NCI-H526 (cell line): ENCODE data around the gene ENPEP.
"Not testable (repeated sequence)": the region's sequence is repeated elsewhere in the genome, so short reads cannot be mapped to it uniquely, and the experiment has no call there.

Experiments used
- DNase-seq, 2 experiments: peaks; one replicate each; lab custom pipeline; 2025; lab: John Stamatoyannopoulos, UW

ENPEP gene

GRCh38 chr4:110516106-110516922, 40.4 kb downstream of the ENPEP start:
- DNase-seq, result peak; percentile 62 to 90

- peak in 1 of 2 experiments; percentile 29 for DNase-seq
Observed at GRCh38 chr4:110518889-110519490, 43.0 kb downstream of the ENPEP start.

- no peak for DNase-seq
Observed at GRCh38 chr4:110520886-110521285, 44.9 kb downstream of the ENPEP start.

DNA sequence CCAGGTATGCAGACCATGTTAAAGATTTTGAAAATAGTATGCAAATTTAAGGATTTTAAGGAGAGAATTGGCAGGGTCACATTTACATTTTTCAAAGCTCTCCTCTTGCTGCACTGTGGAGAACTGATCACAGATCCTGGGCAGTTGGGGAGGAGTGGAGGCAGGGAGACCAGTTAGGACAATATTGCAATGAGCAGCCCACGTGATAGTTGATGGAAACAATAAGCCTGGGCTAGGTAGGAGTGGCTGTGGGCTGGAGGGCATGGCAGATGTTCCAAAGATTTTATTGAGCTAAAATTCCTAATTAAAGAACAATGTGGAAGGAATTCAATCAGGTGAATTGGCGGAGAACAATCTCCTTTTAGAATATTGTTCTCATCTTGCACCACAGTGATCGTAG, 50.6 kb downstream of the ENPEP start:
- DNase-seq, result no peak

DNA sequence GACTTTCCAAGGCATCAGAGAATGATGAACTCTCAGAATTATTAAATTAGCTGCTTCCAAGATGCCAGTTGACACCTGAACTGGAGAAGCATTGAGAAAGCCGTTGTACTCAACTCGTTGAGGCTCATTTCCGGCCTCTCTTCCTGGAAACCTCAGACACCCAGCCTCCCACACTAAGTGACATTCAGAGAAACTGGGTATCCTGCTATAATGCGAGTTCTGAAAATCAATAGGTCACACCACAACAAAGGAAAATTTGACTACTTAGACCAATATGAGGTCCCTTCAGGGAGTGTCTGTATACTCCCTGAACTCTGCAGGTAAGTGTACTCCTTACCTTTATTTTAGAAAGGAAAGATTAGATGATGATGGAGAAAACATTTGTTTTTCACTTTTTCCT, 51.2 kb downstream of the ENPEP start:
- DNase-seq, result no peak

DNA sequence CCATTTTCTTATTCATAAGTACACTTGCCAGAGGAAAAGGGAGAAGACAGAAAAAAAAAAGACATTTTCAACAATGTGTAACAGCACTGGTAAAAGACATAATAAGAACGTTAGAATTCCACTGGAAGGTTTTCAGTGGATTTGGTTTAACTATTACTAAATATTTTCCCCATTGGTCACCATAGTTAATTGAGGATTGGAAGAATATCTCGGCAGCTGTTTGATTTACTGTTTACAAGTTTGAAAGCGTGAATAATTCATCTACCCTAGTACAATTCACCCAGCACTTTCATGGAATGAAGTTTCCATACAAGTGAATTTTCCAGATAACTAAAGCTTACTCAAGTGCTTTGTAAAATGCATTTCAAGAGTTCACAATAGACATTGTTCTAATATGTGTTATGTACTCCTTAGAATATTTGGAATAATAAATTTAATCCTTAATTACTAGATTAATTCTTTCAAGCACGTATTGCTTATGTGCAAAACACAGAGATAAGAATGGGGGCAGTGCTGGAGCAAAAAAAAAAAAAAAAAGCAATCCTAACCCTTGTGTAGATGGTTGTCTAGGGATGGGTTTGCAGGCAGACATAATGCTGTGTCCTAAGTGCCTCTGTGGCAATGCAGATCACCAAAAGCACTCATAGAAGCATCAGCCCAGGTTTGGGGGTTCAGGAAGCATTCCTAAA, 57.1 kb downstream of the ENPEP start:
- no peak for DNase-seq

- no peak for DNase-seq
Observed at GRCh38 chr4:110533590-110533910, 57.6 kb downstream of the ENPEP start.

- no peak for DNase-seq
Observed at GRCh38 chr4:110533940-110534339, 58.0 kb downstream of the ENPEP start.

GRCh38 chr4:110540581-110540980, 64.6 kb downstream of the ENPEP start:
- DNase-seq, result no peak

DNA sequence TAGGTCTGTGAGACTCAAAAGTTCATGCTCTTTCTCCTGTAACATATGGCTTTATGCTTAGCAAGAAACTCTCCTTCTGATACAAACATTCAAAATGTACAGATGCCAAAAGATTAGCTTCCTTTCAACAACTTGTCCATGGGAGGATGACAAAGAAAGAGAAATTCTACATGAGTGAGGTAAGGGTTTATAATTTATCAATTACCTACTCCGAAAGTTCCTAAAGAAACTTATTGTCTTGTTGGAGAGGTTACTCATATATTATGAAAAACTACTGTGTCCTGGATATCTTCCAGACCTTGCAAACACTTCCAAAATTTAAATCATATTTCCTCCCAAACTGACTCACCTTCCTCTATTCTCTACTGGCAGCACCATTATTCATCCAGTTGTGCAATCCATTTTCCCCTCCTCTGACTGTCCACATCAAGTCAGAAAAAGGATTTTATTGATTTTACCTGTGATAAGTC, 65.1 kb downstream of the ENPEP start:
- no peak for DNase-seq

- no peak for DNase-seq
Observed at GRCh38 chr4:110543577-110543976, 67.6 kb downstream of the ENPEP start.

DNA sequence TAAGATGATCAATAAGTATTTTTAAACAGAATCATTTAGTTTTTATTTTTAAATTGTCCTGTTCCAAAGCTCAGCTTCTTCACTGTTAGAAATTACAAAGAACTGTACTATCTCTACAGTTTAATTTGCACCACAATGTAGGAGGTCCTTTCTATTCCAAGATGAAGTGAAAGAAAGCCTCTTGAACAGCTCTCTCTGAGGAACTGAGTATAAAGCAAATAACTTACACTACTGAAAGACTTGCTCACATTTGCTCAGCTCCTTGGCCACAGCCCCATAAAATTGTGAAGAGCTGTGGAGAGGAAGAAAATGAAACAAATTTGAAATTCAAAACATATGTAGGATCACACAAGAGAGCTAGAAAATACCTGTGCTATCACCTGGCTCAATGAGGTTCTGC, 68.6 kb downstream of the ENPEP start:
- DNase-seq, result no peak

DNA sequence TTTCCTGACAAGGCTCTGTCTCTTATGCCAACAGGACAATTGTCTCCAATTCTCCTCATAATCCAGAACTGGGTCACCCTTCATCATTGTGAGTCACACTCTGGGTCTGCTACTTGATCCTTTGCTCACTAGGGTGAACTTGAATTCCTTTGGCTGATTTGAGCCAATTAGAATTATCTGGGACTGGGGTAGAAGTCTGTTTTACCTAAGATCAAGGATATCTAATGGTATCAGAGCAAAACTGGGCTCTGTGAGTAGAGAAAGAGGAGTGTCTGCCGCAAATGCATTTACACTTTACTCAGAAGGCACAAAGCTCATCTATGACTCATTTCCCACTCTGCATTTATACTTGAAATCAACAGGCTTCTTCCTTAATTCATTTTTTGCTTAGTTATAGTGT, 74.3 kb downstream of the ENPEP start:
- DNase-seq, result no peak

DNA sequence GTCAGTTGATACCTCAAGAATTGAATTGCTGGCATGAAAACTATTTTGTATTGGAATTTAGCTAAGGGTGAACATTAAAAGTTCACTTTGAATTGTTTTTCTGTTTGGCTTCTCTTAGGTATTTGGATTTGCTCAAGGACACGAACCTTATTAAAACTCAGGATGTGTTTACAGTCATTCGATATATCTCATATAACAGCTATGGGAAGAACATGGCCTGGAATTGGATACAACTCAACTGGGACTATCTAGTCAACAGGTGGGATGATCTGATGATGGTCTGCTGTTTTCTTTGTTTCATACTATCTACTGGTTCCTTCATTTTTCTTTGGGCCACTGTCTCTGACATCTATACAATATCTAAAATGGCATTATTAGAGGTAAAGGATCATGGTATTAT, 77.2 kb downstream of the ENPEP start:
- DNase-seq, result no peak

DNA sequence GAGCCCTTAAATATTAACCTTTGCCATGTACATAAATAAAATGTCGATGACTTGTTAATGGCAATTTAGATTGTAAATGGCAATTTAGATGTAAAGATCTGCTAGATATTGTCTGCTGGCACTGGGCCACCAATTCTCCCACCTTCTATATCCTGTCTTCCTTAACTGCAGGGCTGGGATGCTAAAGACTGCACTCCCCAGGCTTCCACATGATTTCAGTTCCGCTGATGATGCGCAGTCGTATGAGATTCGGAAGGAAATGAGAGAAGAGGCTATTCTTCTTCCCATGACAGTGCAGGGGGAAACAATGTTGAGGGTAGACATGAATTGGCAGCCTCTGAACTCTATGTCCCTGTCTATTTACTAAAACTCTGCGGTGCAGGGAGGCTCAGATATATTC, 91.3 kb downstream of the ENPEP start:
- no peak for DNase-seq

GRCh38 chr4:110576696-110577095, 100.7 kb downstream of the ENPEP start:
- not testable (repeated sequence) for DNase-seq

- peak; percentile 8 to 39 for DNase-seq
Observed at GRCh38 chr4:110586131-110586850, 110.3 kb downstream of the ENPEP start.

DNA sequence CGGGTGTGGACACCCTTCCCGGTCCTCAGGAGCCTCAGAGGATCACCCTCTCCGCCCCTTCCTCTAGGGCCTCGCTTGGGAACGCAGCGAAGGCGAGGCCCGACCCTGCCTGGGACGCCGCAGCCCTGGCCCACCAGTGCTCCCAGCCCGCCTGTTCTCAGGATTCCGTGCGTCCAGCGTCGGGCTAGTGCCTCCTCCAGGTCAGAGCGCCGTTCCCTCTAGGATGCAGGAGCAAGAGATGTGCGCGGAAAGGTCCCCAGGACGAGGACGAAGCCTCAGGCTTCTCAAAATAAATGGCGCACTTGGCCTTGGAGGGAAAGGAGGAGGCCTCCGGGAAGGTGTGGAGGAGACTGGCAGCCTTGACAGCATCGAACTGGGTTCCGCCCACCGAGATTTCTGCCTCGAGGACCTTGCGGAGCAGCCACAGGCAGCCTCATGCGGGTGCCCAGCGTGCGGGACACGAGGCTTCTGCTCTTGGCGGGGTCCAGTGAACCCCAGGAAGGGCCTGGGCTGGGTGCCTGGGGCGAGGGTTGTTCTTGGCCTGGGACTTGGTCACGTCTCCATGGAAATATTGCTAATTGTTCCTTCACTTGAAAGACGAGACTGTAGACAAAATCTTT, 111.8 kb downstream of the ENPEP start:
- no peak for DNase-seq

GRCh38 chr4:110589297-110589696, 113.3 kb downstream of the ENPEP start:
- no peak for DNase-seq

GRCh38 chr4:110595583-110595982, 119.6 kb downstream of the ENPEP start:
- no peak for DNase-seq

- no peak for DNase-seq
Observed at GRCh38 chr4:110596431-110596830, 120.5 kb downstream of the ENPEP start.

- DNase-seq, result no peak
Observed at GRCh38 chr4:110597582-110597981, 121.6 kb downstream of the ENPEP start.
